Subcutaneous abdominal adipose tissue (tissue), 5 donors: ENCODE results near the gene POLR3K.

Experiments
- H3K27ac ChIP-seq: one replicate; pipeline ENCODE4 v1.7.0; 2013; ENCODE audit warnings: low read depth, mild to moderate bottlenecking, inconsistent platforms, low read length, moderate library complexity
- H3K27me3 ChIP-seq, 5 donors: one replicate each; pipeline ENCODE4 v1.7.0; 2013; ENCODE audit warnings: low read length in 5 of 5, inconsistent platforms in 1 of 5; ENCODE audit not compliant: control insufficient read depth in 5 of 5, insufficient read depth in 4 of 5
- H3K36me3 ChIP-seq, 5 donors: one replicate each; pipeline ENCODE4 v1.7.0; 2013; ENCODE audit warnings: low read length in 5 of 5; ENCODE audit not compliant: control insufficient read depth in 5 of 5, insufficient read depth in 5 of 5
- H3K4me1 ChIP-seq, 5 donors: one replicate each; pipeline ENCODE4 v1.7.0; 2013; ENCODE audit warnings: low read length in 5 of 5, mild to moderate bottlenecking in 3 of 5, moderate library complexity in 1 of 5; ENCODE audit not compliant: control insufficient read depth in 5 of 5, insufficient read depth in 5 of 5
- H3K4me3 ChIP-seq, 5 donors: one replicate each; pipeline ENCODE4 v1.7.0; 2013; ENCODE audit warnings: low read length in 5 of 5, low read depth in 1 of 5
- H3K9ac ChIP-seq, 5 donors: one replicate each; pipeline ENCODE4 v1.7.0; 2013; ENCODE audit warnings: low read length in 5 of 5, mild to moderate bottlenecking in 4 of 5, moderate library complexity in 3 of 5
- H3K9me3 ChIP-seq, 5 donors: one replicate each; pipeline ENCODE4 v1.7.0; 2013; ENCODE audit warnings: low read length in 5 of 5; ENCODE audit not compliant: control insufficient read depth in 5 of 5
- donor health status: healthy.
- donor health status: healthy.
- donor health status: healthy.
- donor health status: healthy.
- donor health status: healthy.

Gene POLR3K

DNA sequence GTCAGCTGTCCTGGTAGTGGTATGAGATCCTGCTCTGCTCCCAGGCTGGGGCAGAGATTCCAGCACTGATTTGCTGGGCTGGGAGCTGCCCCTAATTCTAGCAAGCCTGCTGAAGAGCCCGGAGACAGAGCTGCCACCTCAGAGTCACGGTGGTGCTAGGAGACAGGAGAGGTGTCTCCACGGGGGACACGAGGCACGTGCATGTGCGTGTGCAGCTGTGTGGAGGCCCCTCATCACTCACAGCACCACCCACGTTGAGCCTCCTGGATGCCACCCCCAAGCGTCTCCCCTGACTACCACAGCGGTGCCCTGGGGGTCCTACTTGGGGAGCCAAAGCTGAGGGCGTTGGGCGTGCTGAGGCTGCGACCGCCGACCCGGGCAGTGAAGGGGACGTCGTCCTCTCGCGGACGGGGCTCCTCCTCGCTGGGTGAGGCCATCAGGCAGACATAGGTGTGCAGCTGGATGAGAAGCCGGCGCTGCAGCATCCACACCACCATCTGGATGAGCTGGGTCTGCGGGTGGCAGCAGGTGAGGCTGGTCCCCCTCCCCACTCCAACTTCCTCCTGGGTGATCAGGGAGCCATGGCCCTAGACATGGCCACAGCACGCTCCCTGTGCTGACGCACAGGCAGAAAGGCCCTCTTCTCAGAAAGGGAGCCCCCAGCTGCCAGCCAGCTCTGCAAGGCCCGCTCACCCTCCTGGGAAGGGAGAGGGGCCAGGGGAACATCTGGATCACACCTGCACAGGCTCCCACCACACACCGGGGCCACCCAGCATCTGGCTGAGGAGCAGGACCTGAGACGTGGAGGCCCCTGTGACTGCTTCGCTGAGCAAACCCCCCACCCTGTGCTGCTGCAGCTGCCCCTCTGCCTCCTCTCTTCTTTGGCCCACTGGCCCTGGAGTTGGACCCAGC is 36.2 kb upstream of the POLR3K start:
- Histone ChIP-seq H3K4me3 (no peak overlapping the region), H3K27ac (no peak overlapping the region), H3K9me3 (no peaks in the 10 kb centered on the region), H3K36me3 (peaks cover 0 to 78% (median 65%) of the 10 kb centered on the region in 5 donors), H3K9ac (no peak overlapping the region), H3K27me3 (no peaks in the 10 kb centered on the region), H3K4me1 (peaks cover 5 to 15% (median 13%) of the 10 kb centered on the region in 5 donors)

DNA sequence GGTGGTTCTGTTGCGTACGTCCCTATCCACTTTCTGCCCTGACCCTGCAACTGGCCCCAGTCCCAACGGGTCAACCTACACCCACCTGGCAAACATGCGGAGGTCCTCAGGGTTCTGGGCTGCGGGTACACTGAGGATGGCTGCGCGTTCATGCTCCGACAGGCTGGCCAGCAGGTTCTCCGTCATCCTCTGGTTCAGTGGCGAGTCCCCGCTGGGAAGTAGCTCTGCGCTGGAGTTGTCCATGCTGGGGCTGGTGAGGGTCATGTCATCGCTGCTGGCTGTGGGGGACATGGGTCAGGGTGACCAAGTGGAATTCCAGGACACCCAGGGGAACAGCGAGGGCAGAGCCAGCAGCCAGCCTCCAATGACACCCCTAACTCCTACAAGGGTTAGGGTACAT is 35.2 kb upstream of the POLR3K start:
- no peak overlapping the region for H3K4me3 ChIP-seq
- H3K4me1 ChIP-seq, result peaks cover 10 to 26% (median 22%) of the 10 kb centered on the region in 5 donors
- H3K36me3 ChIP-seq, result peaks cover 0 to 83% (median 70%) of the 10 kb centered on the region in 5 donors

DNA sequence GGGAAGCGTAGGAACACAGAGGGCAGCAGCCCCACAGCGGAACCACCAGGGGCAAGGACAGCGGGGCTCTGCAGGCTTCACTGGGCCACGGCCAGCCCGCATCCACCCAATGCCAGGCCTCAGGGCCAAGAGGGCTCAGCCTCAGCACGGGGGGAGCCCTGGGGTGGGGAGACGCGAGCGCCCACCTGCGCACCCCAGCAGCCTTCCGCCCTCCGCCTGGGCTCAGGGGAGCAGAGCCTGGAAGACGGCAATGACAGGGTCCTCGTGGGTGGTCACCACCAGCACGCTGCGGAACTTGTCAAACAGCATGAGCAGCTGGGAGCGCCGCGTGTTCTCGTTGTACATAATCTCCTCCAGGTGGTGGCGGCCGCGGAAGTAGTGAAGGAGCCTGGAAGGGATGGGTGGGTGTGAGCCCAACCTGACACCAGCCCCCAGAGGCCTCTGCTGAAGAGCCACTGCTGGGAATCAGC is 33.1 kb upstream of the POLR3K start:
- Histone ChIP-seq H3K4me1 (peaks cover 10 to 26% (median 20%) of the 10 kb centered on the region in 5 donors), H3K4me3 (no peak overlapping the region), H3K27me3 (no peaks in the 10 kb centered on the region), H3K36me3 (peaks cover 0 to 73% (median 63%) of the 10 kb centered on the region in 5 donors), H3K9ac (no peak overlapping the region), H3K9me3 (no peaks in the 10 kb centered on the region), H3K27ac (no peak overlapping the region)

More for the DNA sequence above, 35.2 kb upstream of the POLR3K start:
- H3K27ac ChIP-seq, result no peak overlapping the region
- H3K9me3 ChIP-seq, result no peaks in the 10 kb centered on the region
- no peaks in the 10 kb centered on the region for H3K27me3 ChIP-seq
- H3K9ac ChIP-seq, result no peak overlapping the region

DNA sequence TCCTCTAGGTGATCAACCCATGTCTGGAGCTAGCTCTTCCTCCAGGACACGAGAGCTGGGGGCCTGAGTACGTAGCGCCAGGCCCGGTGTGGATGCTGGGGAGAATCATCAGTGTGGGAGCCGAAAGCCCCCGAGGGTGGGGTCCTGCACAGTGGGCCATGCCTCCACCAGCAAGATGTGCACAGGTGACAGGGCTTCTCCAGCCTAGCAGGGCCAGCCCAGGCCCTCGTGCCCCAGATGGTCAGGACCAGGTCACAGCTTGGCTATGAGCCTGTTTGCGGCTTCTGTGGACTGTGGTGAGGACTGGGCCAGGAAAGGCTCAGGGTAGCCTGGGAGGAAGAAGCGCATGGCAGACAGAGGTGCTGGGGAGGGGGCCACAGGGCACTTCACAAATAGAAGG is 32.5 kb upstream of the POLR3K start:
- peaks cover 10 to 26% (median 17%) of the 10 kb centered on the region in 5 donors for H3K4me1 ChIP-seq
- H3K36me3 ChIP-seq, result peaks cover 0 to 75% (median 64%) of the 10 kb centered on the region in 5 donors
- no peak overlapping the region for H3K27ac ChIP-seq
- H3K9ac ChIP-seq, result no peak overlapping the region
- H3K27me3 ChIP-seq, result no peaks in the 10 kb centered on the region
- H3K4me3 ChIP-seq, result no peak overlapping the region
- no peaks in the 10 kb centered on the region for H3K9me3 ChIP-seq

DNA sequence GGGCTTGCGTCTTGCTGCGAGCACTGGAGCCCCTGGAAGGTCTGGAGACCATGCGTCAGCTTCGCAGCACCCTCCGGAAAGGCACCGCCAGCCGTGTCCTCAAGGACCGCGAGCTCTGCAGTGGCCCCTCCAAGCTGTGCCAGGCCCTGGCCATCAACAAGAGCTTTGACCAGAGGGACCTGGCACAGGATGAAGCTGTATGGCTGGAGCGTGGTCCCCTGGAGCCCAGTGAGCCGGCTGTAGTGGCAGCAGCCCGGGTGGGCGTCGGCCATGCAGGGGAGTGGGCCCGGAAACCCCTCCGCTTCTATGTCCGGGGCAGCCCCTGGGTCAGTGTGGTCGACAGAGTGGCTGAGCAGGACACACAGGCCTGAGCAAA is 32.0 kb upstream of the POLR3K start:
- H3K27me3 ChIP-seq, result no peaks in the 10 kb centered on the region
- H3K4me3 ChIP-seq, result peak overlapping the region in 1 of 5 donors; percentile 11
- peak overlapping the region in 1 of 5 donors; percentile 56 for H3K9ac ChIP-seq
- peaks cover 0 to 76% (median 64%) of the 10 kb centered on the region in 5 donors for H3K36me3 ChIP-seq
- H3K27ac ChIP-seq, result peak overlapping the region; percentile 37
- H3K4me1 ChIP-seq, result peaks cover 10 to 26% (median 17%) of the 10 kb centered on the region in 5 donors
- no peaks in the 10 kb centered on the region for H3K9me3 ChIP-seq

DNA sequence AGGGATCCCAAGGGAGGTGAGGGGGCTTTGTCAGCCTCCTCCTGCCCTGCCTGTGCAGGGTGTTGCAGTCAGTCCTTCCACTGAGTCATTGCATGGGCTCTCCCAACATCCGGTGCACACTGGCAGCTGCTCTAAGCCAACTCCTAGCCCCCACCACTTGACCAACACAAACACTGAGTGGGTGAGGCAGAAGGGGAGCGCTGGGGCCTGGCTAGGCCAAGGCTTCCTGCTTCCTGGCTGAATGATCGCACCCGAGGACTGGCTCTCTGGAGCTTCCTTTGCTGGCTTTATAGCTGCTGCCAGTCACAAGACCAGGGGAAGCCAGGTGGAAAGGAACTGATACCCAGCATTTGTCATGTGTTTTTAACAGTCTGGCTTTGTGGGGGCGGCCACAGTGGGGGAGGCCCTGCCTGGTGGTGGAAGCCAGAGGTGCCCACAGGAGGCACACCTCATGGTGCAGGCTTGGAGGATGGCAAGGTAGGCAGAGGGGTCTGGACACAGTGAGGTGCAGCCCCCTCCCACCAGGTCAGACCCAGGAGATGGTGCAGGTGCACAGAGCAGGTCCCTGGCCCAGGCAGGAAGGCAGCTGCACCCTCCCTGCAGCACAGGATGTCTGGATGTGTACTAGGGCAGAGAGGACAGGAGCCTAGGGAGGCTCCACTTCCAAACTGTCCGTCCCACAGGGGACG is 31.5 kb upstream of the POLR3K start:
- Histone ChIP-seq H3K27me3 (no peaks in the 10 kb centered on the region), H3K9ac (peak overlapping the region in 2 of 5 donors; percentile 13 to 56), H3K36me3 (peaks cover 0 to 76% (median 63%) of the 10 kb centered on the region in 5 donors), H3K27ac (peak overlapping the region; percentile 37), H3K4me3 (peak overlapping the region in 1 of 5 donors; percentile 11), H3K9me3 (no peaks in the 10 kb centered on the region), H3K4me1 (peaks cover 10 to 26% (median 17%) of the 10 kb centered on the region in 5 donors)

DNA sequence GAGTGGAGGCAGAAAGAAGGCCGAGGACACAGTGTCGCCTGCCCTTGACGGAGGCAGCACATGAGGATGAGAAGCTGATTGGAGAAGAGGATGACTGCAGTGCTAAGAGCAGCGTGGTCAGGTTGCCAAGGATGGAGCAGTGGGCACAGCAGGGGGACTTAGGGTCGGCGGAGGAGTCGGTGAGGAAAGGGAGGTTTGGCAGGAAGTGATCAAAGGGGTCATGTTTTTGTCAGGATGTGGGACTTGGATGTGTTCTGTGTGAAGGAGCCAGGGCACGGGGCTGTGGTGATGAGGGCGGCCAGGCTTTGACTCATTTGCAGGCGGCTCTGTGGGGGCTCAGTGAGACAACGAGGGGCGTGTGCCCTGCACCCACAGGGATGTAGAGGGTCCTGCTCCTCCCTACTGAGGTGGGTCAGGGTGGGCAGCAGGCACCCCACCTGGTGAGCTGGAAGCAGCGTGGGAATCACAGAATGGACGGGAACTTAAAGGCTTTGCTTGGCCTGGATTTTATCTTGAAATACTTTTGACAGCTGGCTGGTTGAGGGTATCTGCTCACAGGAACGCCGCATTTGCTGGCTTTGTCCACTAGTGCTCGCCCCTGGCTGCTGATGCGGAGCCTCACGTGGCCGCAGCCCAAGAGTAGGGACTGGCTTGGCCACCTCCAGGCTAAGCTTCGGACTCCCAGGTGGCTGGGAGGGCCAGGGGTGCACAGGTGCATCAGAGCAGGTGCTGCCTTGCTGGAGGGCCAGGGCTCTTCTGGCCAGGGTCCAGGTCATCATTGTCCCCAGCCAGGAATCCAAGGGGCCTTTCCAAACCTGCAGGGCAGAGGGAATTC is 30.6 kb upstream of the POLR3K start:
- peaks cover 10 to 32% (median 25%) of the 10 kb centered on the region in 5 donors for H3K4me1 ChIP-seq

DNA sequence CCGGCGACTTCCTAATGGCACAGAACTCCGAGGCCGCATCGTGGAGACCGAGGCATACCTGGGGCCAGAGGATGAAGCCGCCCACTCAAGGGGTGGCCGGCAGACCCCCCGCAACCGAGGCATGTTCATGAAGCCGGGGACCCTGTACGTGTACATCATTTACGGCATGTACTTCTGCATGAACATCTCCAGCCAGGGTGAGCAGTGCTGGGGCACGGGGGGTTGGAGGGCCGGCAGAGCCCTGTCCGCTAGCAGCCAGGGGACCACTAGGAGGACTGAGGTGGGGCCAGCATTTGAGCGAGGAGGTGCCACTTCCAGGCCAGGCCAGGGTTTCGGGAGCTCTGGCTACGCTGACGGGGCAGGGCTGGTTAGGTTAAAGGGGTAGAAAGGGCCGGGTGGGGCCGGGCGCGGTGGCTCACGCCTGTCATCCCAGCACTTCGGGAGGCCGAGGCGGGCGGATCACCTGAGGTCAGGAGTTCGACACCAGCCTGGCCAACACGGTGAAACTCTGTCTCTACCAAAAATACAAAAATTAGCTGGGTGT is 29.7 kb upstream of the POLR3K start:
- no peaks in the 10 kb centered on the region for H3K9me3 ChIP-seq
- H3K4me3 ChIP-seq, result no peak overlapping the region
- H3K27ac ChIP-seq, result no peak overlapping the region
- no peaks in the 10 kb centered on the region for H3K27me3 ChIP-seq
- peaks cover 10 to 39% (median 32%) of the 10 kb centered on the region in 5 donors for H3K4me1 ChIP-seq
- no peak overlapping the region for H3K9ac ChIP-seq
- peaks cover 0 to 65% (median 50%) of the 10 kb centered on the region in 5 donors for H3K36me3 ChIP-seq

More for the DNA sequence above, 30.6 kb upstream of the POLR3K start:
- H3K27me3 ChIP-seq, result no peaks in the 10 kb centered on the region
- no peaks in the 10 kb centered on the region for H3K9me3 ChIP-seq
- peaks cover 0 to 73% (median 58%) of the 10 kb centered on the region in 5 donors for H3K36me3 ChIP-seq
- H3K4me3 ChIP-seq, result no peak overlapping the region
- peak overlapping the region in 2 of 5 donors; percentile 13 to 37 for H3K9ac ChIP-seq
- H3K27ac ChIP-seq, result no peak overlapping the region
